SJCRH30 (cell line): ENCODE results near the gene SUN1. TPM values are rescaled to one million over a fixed set of nuclear protein-coding genes. Genes with fewer than 3 reads are reported as not detected.
"Not testable (repeated sequence)": the region's sequence is repeated elsewhere in the genome, so short reads cannot be mapped to it uniquely, and the experiment has no call there.

ENCODE experiments used
- DNase-seq, 2 experiments: peaks; one replicate each; pipeline ENCODE4 v3.0.0-alpha.2; 2015 to 2020
- H3K27ac ChIP-seq: fragments of 250-450 bp; sonication (Bioruptor Pico); 2 replicates; pipeline ENCODE4 v1.5.1; 2020; ENCODE audit warnings: mild to moderate bottlenecking, moderate library complexity
- H3K27me3 ChIP-seq: fragments of 250-450 bp; sonication (Bioruptor Pico); 2 replicates; pipeline ENCODE4 v1.5.1; 2020; ENCODE audit warnings: mild to moderate bottlenecking, moderate library complexity
- H3K36me3 ChIP-seq: fragments of 250-450 bp; sonication (Bioruptor Pico); 2 replicates; pipeline ENCODE4 v1.5.1; 2020; ENCODE audit warnings: mild to moderate bottlenecking, moderate library complexity
- H3K4me1 ChIP-seq: fragments of 250-450 bp; sonication (Bioruptor Pico); 2 replicates; pipeline ENCODE4 v1.5.1; 2020; ENCODE audit warnings: mild to moderate bottlenecking, moderate library complexity
- H3K4me3 ChIP-seq: fragments of 250-450 bp; sonication (Bioruptor Pico); 2 replicates; pipeline ENCODE4 v1.5.1; 2020; ENCODE audit warnings: mild to moderate bottlenecking, moderate library complexity
- H3K9me3 ChIP-seq: fragments of 250-450 bp; sonication (Bioruptor Pico); replicated peaks from 2 replicates; pipeline ENCODE4 v1.5.1; 2020; ENCODE audit warnings: mild to moderate bottlenecking, moderate library complexity
- total RNA-seq: library from RNA; depleted of rRNA; stranded (reverse); fragments of >200 nt; shearing (Covaris generic); gene quantifications from 2 replicates; pipeline ENCODE4 v1.2.3, GENCODE V29; 2014

SUN1 gene
- total RNA-seq, 1 experiment from 2014 or later = 83.3 TPM

DNA sequence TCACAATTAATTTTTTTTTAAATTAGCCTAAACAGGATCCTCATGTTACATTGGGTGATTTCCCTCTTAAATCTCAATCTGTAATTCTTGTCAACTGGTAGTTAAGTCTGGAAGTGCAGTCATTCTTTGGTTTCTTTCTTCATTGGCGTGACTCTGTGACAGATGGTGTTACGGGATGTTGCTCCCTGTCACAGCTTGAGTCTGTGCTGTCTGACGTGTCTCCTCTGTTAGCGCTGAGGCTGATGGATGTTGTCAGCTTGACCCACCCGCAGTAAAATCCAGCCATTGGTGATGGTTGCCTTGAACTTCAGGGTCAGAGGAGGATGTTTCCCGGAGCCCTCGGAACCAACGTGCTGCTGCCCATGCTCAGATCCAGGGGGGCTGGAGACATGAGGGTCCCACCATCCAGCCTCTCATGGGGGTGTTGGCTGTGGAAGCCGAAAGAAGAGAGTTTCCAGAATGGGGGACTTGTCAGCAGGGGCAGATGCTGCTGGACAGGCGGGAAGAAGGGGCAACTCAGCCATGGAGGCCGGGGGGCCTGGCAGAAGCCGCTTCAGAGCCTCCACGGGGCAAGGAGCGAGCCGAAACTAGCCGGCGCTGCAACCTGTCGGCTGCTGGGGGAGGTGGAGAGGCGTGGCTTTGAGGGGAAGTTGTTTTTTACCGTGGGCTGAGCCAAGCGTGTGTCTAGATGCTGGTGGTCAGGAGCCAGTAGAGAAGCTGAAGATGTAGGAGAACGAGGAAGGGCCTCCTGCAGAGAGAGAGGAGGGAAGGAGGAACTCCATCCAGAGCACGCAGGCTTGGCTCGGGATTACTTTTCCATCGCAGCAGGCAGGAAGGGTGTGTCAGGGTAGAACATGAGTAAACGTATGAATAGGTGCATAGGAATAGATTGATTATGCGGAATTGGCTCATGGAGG is 3.5 kb downstream of the SUN1 start:
- peaks cover 7% of the 10 kb centered on the region for H3K36me3 ChIP-seq
- no peak for DNase-seq
- no peak overlapping the region for H3K4me3 ChIP-seq
- H3K4me1 ChIP-seq = no peaks in the 10 kb centered on the region
- H3K27me3 ChIP-seq = no peaks in the 10 kb centered on the region
- H3K27ac ChIP-seq = no peak overlapping the region
- no peaks in the 10 kb centered on the region for H3K9me3 ChIP-seq

DNA sequence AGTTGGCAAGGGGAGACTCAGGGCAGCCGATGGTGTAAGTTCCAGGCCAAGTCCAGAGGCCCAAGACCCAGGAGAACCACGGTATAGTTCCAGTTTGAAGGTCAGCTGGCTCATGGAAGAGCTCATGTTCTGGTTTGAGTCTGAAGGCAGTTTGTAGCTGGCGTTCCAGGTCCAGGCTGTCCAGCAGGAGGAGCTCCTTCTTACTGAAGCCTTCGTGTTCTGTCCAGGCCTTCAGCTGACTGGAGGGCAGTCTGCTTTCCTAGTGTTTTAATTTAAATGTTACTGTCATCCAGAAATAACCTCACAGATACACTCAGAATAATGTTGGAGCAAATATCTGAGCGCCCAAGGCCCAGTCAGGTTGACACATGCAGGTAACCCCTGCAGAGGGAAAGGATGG is 4.2 kb downstream of the SUN1 start:
- no peaks in the 10 kb centered on the region for H3K9me3 ChIP-seq
- H3K27me3 ChIP-seq = no peaks in the 10 kb centered on the region
- peaks cover 7% of the 10 kb centered on the region for H3K36me3 ChIP-seq
- H3K4me1 ChIP-seq = no peaks in the 10 kb centered on the region
- DNase-seq = no peak
- H3K27ac ChIP-seq = no peak overlapping the region
- no peak overlapping the region for H3K4me3 ChIP-seq

DNA sequence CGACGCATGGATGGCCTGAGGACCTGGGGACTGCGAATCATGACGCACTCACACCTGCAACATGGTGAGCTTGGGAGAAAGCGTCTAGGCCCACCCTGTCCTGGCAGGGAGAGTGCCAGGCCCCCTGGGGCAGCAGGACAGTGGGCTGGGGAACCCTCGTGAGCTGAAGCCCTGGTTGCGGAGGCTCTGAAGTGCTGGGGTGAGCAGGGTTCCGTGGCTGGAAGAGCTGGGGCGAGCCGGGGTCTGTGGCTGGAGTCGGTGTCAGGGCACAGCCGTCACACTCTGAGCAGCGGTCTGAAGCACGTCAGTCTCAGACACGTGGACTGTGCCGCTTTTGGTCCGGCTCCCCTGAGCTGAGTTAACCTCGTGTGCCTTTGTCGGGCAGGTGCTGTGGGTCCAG is 4.7 kb downstream of the SUN1 start:
- H3K27me3 ChIP-seq = no peaks in the 10 kb centered on the region
- no peak for DNase-seq
- H3K9me3 ChIP-seq = no peaks in the 10 kb centered on the region
- no peaks in the 10 kb centered on the region for H3K4me1 ChIP-seq
- peaks cover 7% of the 10 kb centered on the region for H3K36me3 ChIP-seq
- H3K27ac ChIP-seq = no peak overlapping the region
- H3K4me3 ChIP-seq = no peak overlapping the region

DNA sequence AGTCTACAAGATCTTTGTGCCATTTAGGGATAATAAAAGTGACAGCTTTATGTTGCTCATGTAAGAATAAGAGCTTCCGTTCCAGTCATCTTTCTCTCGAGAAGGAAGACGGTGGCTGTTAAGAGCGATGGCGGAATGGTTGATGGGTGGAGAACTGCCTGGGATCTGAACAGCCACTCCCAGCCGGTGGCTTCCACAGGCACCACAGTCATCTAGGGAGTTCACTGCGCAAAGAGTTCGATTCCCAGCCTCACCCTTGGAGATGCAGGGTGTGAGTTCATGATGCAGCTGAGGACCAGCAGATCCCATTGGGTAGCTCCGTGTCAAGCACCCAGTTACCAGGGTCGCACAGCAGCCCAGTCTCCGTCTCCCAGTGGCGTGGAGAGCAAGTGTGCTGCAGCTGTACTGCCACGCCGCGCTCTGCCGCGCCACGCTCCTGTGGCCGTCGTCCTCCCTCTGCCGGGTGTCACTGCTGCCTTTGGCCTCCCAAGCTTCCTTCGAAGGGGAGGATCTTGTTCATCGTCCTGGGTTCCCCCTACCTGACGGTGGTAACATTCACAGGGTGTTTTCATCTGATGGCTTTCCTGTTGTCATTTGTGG is 7.8 kb downstream of the SUN1 start:
- no peak for DNase-seq
- Histone ChIP-seq H3K27ac (no peak overlapping the region), H3K36me3 (peaks cover 12% of the 10 kb centered on the region), H3K9me3 (no peaks in the 10 kb centered on the region), H3K4me3 (no peak overlapping the region), H3K4me1 (no peaks in the 10 kb centered on the region), H3K27me3 (no peaks in the 10 kb centered on the region)

DNA sequence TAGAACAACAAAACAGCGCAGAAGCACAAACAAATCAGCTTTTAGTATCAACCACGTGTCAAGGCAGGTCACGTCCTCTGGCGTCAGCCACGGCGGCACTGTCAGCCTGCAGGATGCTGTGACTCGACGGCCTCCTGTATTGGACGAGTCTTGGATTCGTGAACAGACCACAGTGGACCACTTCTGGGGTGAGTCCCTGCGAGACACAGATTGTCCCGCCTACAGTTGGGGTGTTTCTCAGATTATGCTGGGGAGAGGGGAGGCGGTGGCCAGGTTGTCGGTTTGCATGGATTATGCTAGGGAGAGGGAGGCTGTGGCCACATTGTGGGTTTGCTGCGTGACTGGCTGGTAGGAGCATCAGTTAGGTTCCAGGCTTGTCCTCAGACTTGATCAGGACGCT is 9.7 kb downstream of the SUN1 start:
- DNase-seq = no peak
- H3K27me3 ChIP-seq = no peaks in the 10 kb centered on the region
- H3K4me3 ChIP-seq = no peak overlapping the region
- no peak overlapping the region for H3K27ac ChIP-seq
- peaks cover 12% of the 10 kb centered on the region for H3K36me3 ChIP-seq
- H3K9me3 ChIP-seq = no peaks in the 10 kb centered on the region
- no peaks in the 10 kb centered on the region for H3K4me1 ChIP-seq

DNA sequence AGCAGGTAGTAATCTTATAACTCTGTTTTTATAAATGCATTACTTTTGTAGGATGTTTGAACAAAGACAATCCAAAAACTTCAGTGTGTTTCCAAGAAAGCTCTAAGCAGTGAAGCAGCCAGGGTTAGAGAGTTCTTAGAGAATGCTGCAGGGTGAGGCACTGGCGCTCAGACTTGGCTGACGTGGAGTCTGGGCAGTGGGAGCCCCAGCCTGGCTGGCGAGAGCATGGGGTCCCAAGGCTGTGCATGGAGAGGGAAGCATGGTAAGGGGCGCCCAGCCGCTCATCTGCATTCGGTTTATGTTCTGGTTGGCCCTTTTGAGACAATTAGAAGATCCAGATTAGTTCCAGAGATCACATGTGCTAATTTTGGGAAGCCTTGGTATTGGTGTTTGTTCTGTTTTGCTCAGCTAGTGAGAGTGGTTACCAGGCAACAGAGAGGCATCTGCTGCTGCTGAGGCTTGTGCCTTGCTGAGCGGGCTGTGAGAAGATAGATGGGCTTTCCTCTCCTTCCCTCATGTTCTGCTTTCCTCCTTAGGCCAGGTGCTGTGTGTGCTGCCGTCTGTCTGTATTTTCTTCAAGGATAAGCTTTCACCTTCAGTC is 10.3 kb downstream of the SUN1 start:
- Histone ChIP-seq H3K27me3 (no peaks in the 10 kb centered on the region), H3K27ac (no peak overlapping the region), H3K36me3 (peaks cover 12% of the 10 kb centered on the region), H3K4me3 (no peak overlapping the region), H3K4me1 (no peaks in the 10 kb centered on the region), H3K9me3 (no peaks in the 10 kb centered on the region)
- no peak for DNase-seq

DNA sequence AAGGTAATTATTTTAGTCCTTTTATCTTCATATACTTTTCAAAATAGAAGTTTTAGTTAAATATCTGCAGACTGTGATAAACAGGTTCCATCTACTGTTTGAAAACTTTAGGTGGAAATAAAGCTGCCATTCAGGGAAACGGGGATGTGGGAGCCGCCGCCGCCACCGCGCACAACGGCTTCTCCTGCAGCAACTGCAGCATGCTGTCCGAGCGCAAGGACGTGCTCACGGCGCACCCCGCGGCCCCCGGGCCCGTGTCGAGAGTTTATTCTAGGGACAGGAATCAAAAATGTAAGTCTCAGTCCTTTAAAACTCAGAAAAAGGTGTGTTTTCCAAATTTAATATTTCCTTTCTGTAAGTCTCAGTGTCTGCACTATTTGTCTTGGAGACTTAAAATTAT is 11.0 kb downstream of the SUN1 start:
- no peak for DNase-seq
- H3K4me1 ChIP-seq = no peaks in the 10 kb centered on the region
- H3K36me3 ChIP-seq = peaks cover 12% of the 10 kb centered on the region
- H3K27me3 ChIP-seq = no peaks in the 10 kb centered on the region
- H3K27ac ChIP-seq = no peak overlapping the region
- no peaks in the 10 kb centered on the region for H3K9me3 ChIP-seq
- H3K4me3 ChIP-seq = no peak overlapping the region

DNA sequence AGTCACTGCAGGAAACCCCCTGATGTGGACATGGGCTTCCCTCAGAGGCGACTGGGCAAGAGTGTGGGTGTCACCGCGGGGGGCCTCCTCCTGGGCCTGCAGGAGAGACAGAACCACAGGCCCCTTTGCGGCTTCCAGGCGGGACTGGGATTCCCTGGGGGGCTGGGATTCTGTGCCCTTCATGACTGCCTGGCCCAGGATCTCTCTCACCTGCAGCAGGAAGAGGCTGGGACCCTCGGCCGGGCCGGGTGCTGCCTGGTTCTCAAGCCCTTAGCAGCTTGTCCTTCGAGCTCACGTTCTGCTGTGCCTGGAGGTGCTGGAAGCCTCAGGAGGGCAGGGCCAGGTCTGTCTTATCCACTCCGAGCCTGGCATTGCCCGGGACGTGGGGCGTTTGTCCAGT is 11.8 kb downstream of the SUN1 start:
- Histone ChIP-seq H3K27me3 (no peaks in the 10 kb centered on the region), H3K36me3 (peaks cover 10% of the 10 kb centered on the region), H3K27ac (no peak overlapping the region), H3K4me3 (no peak overlapping the region), H3K4me1 (no peaks in the 10 kb centered on the region), H3K9me3 (no peaks in the 10 kb centered on the region)
- no peak for DNase-seq

DNA sequence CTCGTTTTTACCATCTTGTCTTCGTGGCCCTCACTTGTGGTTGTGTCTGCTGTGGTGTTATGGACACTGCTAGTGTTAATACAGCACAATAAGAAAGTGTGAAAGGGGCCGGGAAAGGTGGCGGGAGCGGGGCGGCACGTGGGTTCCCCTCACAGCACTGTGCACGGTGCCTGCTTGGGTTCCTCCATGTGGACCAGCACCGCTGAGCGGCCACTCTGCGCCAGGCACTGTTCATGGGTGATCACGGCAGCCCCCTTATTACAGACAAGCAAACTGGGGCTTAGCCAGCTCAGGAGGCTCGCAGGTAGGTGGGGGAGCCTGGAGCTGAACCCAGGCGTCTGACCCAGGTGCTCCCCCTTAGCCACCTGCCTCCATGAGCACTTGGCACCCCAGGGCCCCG is 12.2 kb downstream of the SUN1 start:
- no peaks in the 10 kb centered on the region for H3K9me3 ChIP-seq
- peaks cover 8% of the 10 kb centered on the region; the same call in 1 of the 2 replicates for H3K36me3 ChIP-seq
- DNase-seq = no peak
- no peaks in the 10 kb centered on the region for H3K4me1 ChIP-seq
- no peak overlapping the region for H3K27ac ChIP-seq
- no peaks in the 10 kb centered on the region for H3K27me3 ChIP-seq
- H3K4me3 ChIP-seq = no peak overlapping the region

DNA sequence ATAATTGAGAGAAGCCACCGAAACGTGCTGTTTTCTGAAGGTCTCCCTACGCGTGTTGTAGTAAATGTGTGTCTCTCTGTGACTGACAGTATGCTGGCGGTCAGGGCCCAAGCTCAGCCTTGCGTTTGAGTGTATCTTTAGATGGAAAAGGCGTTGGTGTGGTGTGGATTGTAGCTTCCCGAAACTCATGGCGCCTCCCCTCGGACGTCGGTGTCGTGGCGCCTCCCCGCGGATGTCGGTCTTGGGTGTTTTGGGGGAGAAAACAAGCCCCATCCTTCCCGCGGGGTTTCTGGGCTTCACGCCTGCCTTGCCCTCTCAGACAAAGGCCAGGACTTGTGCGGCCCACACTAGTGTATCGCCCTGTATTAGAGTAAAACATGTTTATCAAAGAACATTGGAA is 12.8 kb downstream of the SUN1 start:
- peaks cover 8% of the 10 kb centered on the region; the same call in 1 of the 2 replicates for H3K36me3 ChIP-seq
- no peaks in the 10 kb centered on the region for H3K27me3 ChIP-seq
- no peak for DNase-seq
- no peaks in the 10 kb centered on the region for H3K9me3 ChIP-seq
- H3K4me1 ChIP-seq = no peaks in the 10 kb centered on the region
- H3K4me3 ChIP-seq = no peak overlapping the region
- no peak overlapping the region for H3K27ac ChIP-seq

DNA sequence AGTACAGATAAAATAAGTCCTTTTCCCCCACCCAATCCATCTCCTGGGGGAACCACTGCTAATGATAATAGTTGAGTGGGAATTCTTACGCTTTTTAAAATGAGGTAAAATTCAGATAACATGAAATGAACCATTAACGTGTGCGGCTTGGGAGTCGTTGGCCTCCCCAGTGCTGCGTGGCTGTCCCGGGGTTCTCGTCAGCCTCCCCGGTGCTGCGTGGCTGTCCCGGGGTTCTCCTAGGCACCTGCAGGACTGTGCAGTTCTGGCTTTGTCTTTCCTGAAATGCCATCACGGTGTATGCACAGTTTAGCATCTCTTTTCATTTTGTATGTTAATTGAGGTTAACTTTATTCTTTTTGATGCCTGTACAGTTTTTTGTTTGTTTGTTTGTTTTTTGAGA is 13.5 kb downstream of the SUN1 start:
- Histone ChIP-seq H3K4me1 (no peaks in the 10 kb centered on the region), H3K4me3 (no peak overlapping the region), H3K27ac (no peak overlapping the region), H3K9me3 (no peaks in the 10 kb centered on the region), H3K27me3 (no peaks in the 10 kb centered on the region), H3K36me3 (peaks cover 8% of the 10 kb centered on the region; the same call in 1 of the 2 replicates)
- DNase-seq = no peak

DNA sequence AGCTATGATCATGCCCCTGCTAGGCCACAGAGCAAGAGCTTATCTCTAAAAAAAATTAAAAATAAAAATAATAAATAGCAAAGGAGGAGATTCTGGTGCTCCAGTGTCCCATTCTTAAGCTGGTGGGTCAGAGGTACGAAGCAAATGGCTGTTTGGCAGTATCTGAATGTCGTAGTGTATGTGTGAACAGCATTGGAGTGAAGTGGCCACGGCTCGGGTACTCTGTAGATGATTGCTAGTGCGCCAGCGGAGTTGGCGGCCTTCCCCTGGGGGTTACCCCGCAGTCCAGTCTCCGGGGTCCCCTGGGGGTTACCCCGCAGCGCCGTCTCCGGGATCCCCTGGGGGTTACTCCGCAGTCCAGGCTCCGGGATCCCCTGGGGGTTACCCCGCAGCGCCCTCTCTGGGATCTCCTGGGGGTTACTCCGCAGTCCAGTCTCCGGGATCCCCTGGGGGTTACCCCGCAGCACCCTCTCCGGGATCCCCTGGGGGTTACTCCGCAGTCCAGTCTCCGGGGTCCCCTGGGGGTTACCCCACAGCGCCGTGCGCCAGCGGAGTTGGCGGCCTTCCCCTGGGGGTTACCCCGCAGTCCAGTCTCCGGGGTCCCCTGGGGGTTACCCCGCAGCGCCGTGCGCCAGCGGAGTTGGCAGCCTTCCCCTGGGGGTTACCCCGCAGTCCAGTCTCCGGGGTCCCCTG is 14.8 kb downstream of the SUN1 start:
- not testable (repeated sequence) for H3K4me1 ChIP-seq, H3K9me3 ChIP-seq, H3K27ac ChIP-seq, H3K4me3 ChIP-seq, H3K27me3 ChIP-seq, H3K36me3 ChIP-seq, DNase-seq

DNA sequence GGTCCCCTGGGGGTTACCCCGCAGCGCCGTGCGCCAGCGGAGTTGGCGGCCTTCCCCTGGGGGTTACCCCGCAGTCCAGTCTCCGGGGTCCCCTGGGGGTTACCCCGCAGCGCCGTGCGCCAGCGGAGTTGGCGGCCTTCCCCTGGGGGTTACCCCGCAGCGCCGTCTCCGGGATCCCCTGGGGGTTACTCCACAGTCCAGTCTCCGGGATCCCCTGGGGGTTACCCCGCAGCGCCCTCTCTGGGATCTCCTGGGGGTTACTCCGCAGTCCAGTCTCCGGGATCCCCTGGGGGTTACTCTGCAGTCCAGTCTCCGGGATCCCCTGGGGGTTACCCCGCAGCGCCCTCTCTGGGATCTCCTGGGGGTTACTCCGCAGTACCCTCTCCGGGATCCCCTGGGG is 15.5 kb downstream of the SUN1 start:
- not testable (repeated sequence) for H3K27ac ChIP-seq, H3K27me3 ChIP-seq, H3K9me3 ChIP-seq, DNase-seq, H3K36me3 ChIP-seq, H3K4me3 ChIP-seq, H3K4me1 ChIP-seq

DNA sequence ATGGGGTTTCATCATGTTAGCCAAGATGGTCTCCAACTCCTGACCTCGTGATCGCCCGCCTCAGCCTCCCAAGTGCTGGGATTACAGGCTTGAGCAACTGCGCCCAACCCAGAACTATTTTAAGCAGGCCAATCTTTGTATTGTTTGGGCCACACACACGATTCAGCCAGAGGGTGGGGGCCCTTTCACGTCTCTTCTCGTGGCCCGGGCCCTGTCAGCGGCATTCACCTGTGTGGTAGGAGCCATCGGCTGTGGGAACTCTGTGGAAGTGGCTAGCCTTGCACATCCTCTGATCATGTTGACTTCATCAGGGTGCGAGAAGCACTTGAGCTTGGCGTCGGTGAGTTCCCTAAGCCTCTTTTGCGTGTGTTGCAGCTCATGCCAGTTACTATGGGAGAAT is 16.9 kb downstream of the SUN1 start:
- no peaks in the 10 kb centered on the region for H3K4me1 ChIP-seq
- no peak overlapping the region for H3K4me3 ChIP-seq
- no peak for DNase-seq
- no peaks in the 10 kb centered on the region for H3K27me3 ChIP-seq
- H3K9me3 ChIP-seq = no peaks in the 10 kb centered on the region
- H3K27ac ChIP-seq = no peak overlapping the region
- H3K36me3 ChIP-seq = peaks cover 2% of the 10 kb centered on the region; the same call in 1 of the 2 replicates

DNA sequence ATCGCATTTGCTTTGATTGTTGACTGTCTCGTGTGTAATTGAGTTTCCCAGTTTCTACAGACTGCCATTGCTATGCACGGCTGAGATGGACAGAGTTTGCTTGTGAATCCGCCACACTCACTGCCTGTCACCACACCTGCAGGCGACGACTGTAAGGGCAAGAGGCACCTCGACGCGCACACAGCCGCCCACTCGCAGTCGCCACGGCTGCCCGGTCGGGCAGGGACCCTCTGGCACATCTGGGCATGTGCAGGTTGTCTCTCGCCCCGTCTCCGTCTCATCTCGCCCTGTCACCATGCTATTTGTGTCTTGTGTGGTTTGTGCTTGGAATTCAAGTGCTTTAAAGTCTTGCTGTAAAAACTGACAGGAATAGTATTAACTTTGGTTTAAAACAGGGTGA is 17.5 kb downstream of the SUN1 start:
- Histone ChIP-seq H3K4me1 (no peaks in the 10 kb centered on the region), H3K27me3 (no peaks in the 10 kb centered on the region), H3K36me3 (no peaks in the 10 kb centered on the region; the same call in 1 of the 2 replicates), H3K9me3 (no peaks in the 10 kb centered on the region), H3K27ac (no peak overlapping the region), H3K4me3 (no peak overlapping the region)
- DNase-seq = no peak
